OCI-LY7 (cell line): ENCODE data around the gene CDH22. TPM values are rescaled to one million over a fixed set of nuclear protein-coding genes. Genes with fewer than 3 reads are reported as not detected.

Experiments
- BruUV-seq: library from RNA; stranded (reverse); fragments of 400-500 nt; replicated peaks from 2 replicates; lab custom pipeline; 2021; lab: Mats Ljungman, UMichigan
- CTCF ChIA-PET: fragments of 300-600 bp; sonication (Branson Sonifier 250); formaldehyde crosslinking; loops from one replicate; lab custom pipeline; 2022; ENCODE audit warnings: antibody characterized with exemption; ENCODE audit not compliant: unreplicated experiment; lab: Charles Lee
- POLR2A ChIA-PET: fragments of 300-600 bp; sonication (Branson Sonifier 250); formaldehyde crosslinking; loops from one replicate; lab custom pipeline; 2022; ENCODE audit warnings: antibody characterized with exemption; lab: Charles Lee
- DNase-seq: peaks from one replicate; pipeline ENCODE4 v3.0.0-alpha.2; 2015; ENCODE audit warnings: low spot score
- H2AFZ ChIP-seq: fragments of 200-600 bp; sonication (generic), shearing (Covaris generic); 2 replicates; pipeline ENCODE4 v1.6.1; 2014; ENCODE audit warnings: mild to moderate bottlenecking, antibody characterized with exemption, low read length, moderate library complexity
- H3K27ac ChIP-seq: fragments of 200-600 bp; sonication (generic); 2 replicates; pipeline ENCODE4 v1.5.1; 2014; ENCODE audit warnings: mixed run types, low read depth, mild to moderate bottlenecking, moderate library complexity, low read length, inconsistent platforms; ENCODE audit not compliant: poor library complexity, severe bottlenecking
- H3K36me3 ChIP-seq: fragments of 200-600 bp; sonication (generic); 2 replicates; pipeline ENCODE4 v1.6.1; 2014; ENCODE audit warnings: mild to moderate bottlenecking, antibody characterized with exemption, low read length, moderate library complexity, mixed read lengths; ENCODE audit not compliant: insufficient read depth
- H3K4me1 ChIP-seq: fragments of 200-600 bp; sonication (generic); 2 replicates; pipeline ENCODE4 v1.5.1; 2014; ENCODE audit warnings: mild to moderate bottlenecking, low read length; ENCODE audit not compliant: insufficient read depth, poor library complexity, severe bottlenecking
- H3K4me2 ChIP-seq: fragments of 200-600 bp; sonication (generic); 2 replicates; pipeline ENCODE4 v1.6.1; 2014; ENCODE audit warnings: mild to moderate bottlenecking, low read length
- H3K4me3 ChIP-seq: fragments of 200-600 bp; sonication (generic); 2 replicates; pipeline ENCODE4 v1.5.1; 2014; ENCODE audit warnings: mild to moderate bottlenecking, low read depth, low read length; ENCODE audit not compliant: poor library complexity, severe bottlenecking
- H3K79me2 ChIP-seq: fragments of 200-600 bp; sonication (generic); 2 replicates; pipeline ENCODE4 v1.6.1; 2016; ENCODE audit warnings: low read depth, mild to moderate bottlenecking, low read length, moderate library complexity, mixed read lengths; ENCODE audit not compliant: insufficient read depth
- H3K9me2 ChIP-seq: fragments of 200-600 bp; sonication (generic); 2 replicates; pipeline ENCODE4 v1.6.1; 2016; ENCODE audit warnings: mild to moderate bottlenecking, low read length, mixed read lengths; ENCODE audit not compliant: insufficient read depth
- H3K9me3 ChIP-seq: fragments of 200-600 bp; sonication (generic); 2 replicates; pipeline ENCODE4 v1.6.1; 2014; ENCODE audit warnings: mild to moderate bottlenecking, mixed run types, low read length, mixed read lengths
- H4K20me1 ChIP-seq: fragments of 200-600 bp; sonication (generic); 2 replicates; pipeline ENCODE4 v1.6.1; 2014; ENCODE audit warnings: mild to moderate bottlenecking, antibody characterized with exemption, low read length, moderate library complexity, mixed read lengths; ENCODE audit not compliant: insufficient read depth
- CTCF ChIP-seq: fragments of 200-600 bp; sonication (generic); conservative IDR thresholded peaks from 2 replicates; pipeline ENCODE4 v1.5.1; 2014; ENCODE audit warnings: mild to moderate bottlenecking, antibody characterized with exemption, low read length, moderate library complexity, mixed read lengths
- EZH2phosphoT487 ChIP-seq: fragments of 200-600 bp; sonication (generic); IDR thresholded peaks from 2 replicates; pipeline ENCODE4 v1.6.1; 2018; ENCODE audit warnings: low read depth, borderline replicate concordance, mild to moderate bottlenecking, mixed run types, antibody characterized with exemption, low read length, moderate library complexity, mixed read lengths
- intact Hi-C: fragments of 100-400 bp; cut with micrococcal nuclease; formaldehyde crosslinking; loops from one replicate; pipeline ENCODE4 v1.10.0; 2022; ENCODE audit not compliant: unreplicated experiment
- total RNA-seq, 2 experiments: library from RNA; depleted of rRNA in 1 of 2; stranded (reverse); fragments of >200 nt in 1 of 2; shearing (Covaris generic) in 1 of 2; gene quantifications; 2 replicates each; pipeline ENCODE4 v1.2.3, GENCODE V29; 2014 to 2022

Gene CDH22
- total RNA-seq, 2 experiments from 2014 or later: not detected

- ChIA-PET POLR2A (no interaction called here), CTCF (no interaction called here)
- Histone ChIP-seq H2AFZ (no peak overlapping the region), H3K27ac (no peak overlapping the region), H3K4me3 (no peak overlapping the region), H3K4me1 (no peaks in the 10 kb centered on the region), H3K9me2 (no peaks in the 10 kb centered on the region), H3K79me2 (no peaks in the 10 kb centered on the region), H3K9me3 (no peaks in the 10 kb centered on the region), H4K20me1 (no peaks in the 10 kb centered on the region), H3K36me3 (no peaks in the 10 kb centered on the region), H3K4me2 (no peak overlapping the region)
- intact Hi-C loops: no loop called here
- BruUV-seq: no TSS peak
- no peak for TF ChIP-seq CTCF
- TF ChIP-seq EZH2phosphoT487: no peak
- DNase-seq: no peak
These were observed 29.2 kb downstream of the CDH22 start for GRCh38 chr20:46279103-46279502.

GRCh38 chr20:46277602-46278001 lies 30.7 kb downstream of the CDH22 start:
- H4K20me1 ChIP-seq: no peaks in the 10 kb centered on the region
- no peaks in the 10 kb centered on the region for H3K9me3 ChIP-seq
- no TSS peak for BruUV-seq
- ChIA-PET CTCF (no interaction called here), POLR2A (no interaction called here)
- H3K9me2 ChIP-seq: no peaks in the 10 kb centered on the region
- no peak overlapping the region for H3K4me2 ChIP-seq
- H3K79me2 ChIP-seq: no peaks in the 10 kb centered on the region
- TF ChIP-seq CTCF (no peak), EZH2phosphoT487 (no peak)
- intact Hi-C loops: no loop called here
- no peaks in the 10 kb centered on the region for H3K36me3 ChIP-seq
- H3K4me1 ChIP-seq: no peaks in the 10 kb centered on the region
- no peak for DNase-seq
- H3K4me3 ChIP-seq: no peak overlapping the region
- H2AFZ ChIP-seq: no peak overlapping the region
- H3K27ac ChIP-seq: no peak overlapping the region

GRCh38 chr20:46276531-46276930 lies 31.8 kb downstream of the CDH22 start:
- Histone ChIP-seq H3K4me2 (no peak overlapping the region), H3K4me1 (no peaks in the 10 kb centered on the region), H3K27ac (no peak overlapping the region), H3K36me3 (no peaks in the 10 kb centered on the region), H3K9me2 (no peaks in the 10 kb centered on the region), H3K79me2 (no peaks in the 10 kb centered on the region), H2AFZ (no peak overlapping the region), H3K9me3 (no peaks in the 10 kb centered on the region), H4K20me1 (no peaks in the 10 kb centered on the region), H3K4me3 (no peak overlapping the region)
- DNase-seq: no peak
- no TSS peak for BruUV-seq
- ChIA-PET CTCF (no interaction called here), POLR2A (no interaction called here)
- TF ChIP-seq EZH2phosphoT487 (no peak), CTCF (no peak)
- intact Hi-C loops: no loop called here
